ENCODE data around the gene SRRM5.

SRRM5 gene

GRCh38 chr19:43623889-43624670 lies 12.2 kb downstream of the SRRM5 start:
- H3K27ac ChIP-seq (ENCODE audit: low read depth, low read length): no peak overlapping the region
- no peak for TF ChIP-seq EZH2phosphoT487 (IDR thresholded peaks at IDR 0.05; ENCODE audit: borderline replicate concordance, low read length)
- TF ChIP-seq, protein P1, sequence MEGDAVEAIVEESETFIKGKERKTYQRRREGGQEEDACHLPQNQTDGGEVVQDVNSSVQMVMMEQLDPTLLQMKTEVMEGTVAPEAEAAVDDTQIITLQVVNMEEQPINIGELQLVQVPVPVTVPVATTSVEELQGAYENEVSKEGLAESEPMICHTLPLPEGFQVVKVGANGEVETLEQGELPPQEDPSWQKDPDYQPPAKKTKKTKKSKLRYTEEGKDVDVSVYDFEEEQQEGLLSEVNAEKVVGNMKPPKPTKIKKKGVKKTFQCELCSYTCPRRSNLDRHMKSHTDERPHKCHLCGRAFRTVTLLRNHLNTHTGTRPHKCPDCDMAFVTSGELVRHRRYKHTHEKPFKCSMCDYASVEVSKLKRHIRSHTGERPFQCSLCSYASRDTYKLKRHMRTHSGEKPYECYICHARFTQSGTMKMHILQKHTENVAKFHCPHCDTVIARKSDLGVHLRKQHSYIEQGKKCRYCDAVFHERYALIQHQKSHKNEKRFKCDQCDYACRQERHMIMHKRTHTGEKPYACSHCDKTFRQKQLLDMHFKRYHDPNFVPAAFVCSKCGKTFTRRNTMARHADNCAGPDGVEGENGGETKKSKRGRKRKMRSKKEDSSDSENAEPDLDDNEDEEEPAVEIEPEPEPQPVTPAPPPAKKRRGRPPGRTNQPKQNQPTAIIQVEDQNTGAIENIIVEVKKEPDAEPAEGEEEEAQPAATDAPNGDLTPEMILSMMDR (IDR thresholded peaks at IDR 0.05; ENCODE audit: low read depth, low read length, poor library complexity, severe bottlenecking): no peak
- no peaks in the 10 kb centered on the region for H3K9me3 ChIP-seq (ENCODE audit: control insufficient read depth, insufficient read depth, low read length)
- peaks cover 10% of the 10 kb centered on the region for H3K36me3 ChIP-seq (ENCODE audit: control insufficient read depth, low read length)
- no peak overlapping the region for H3K4me3 ChIP-seq (ENCODE audit: low read length)
- H3K79me2 ChIP-seq (ENCODE audit: control insufficient read depth, low read length): peaks cover 13% of the 10 kb centered on the region
- no peak overlapping the region for H3K4me2 ChIP-seq (ENCODE audit: low read length)
- H3K4me1 ChIP-seq (ENCODE audit: control insufficient read depth, low read length): peaks cover 23% of the 10 kb centered on the region
- H3F3A ChIP-seq (ENCODE audit: control insufficient read depth, insufficient read depth): peaks cover 5% of the 10 kb centered on the region; the same call in 1 of the 2 replicates
- H3K27me3 ChIP-seq (ENCODE audit: control insufficient read depth, low read length): no peaks in the 10 kb centered on the region
- H4K20me1 ChIP-seq (ENCODE audit: control insufficient read depth, insufficient read depth, low read depth, low read length): no peaks in the 10 kb centered on the region
- no peaks in the 10 kb centered on the region for H3K9me2 ChIP-seq (replicated peaks; ENCODE audit: control insufficient read depth, low read length)

- no peaks in the 10 kb centered on the region for H3K9me2 ChIP-seq (replicated peaks; ENCODE audit: control insufficient read depth, low read length)
- H3F3A ChIP-seq (ENCODE audit: control insufficient read depth, insufficient read depth): peaks cover 5% of the 10 kb centered on the region; the same call in 1 of the 2 replicates
- peaks cover 20% of the 10 kb centered on the region for H3K4me1 ChIP-seq (ENCODE audit: control insufficient read depth, low read length)
- H3K4me3 ChIP-seq (ENCODE audit: low read length): no peak overlapping the region
- peaks cover 5% of the 10 kb centered on the region for H3K36me3 ChIP-seq (ENCODE audit: control insufficient read depth, low read length)
- no peaks in the 10 kb centered on the region for H3K27me3 ChIP-seq (ENCODE audit: control insufficient read depth, low read length)
- H4K20me1 ChIP-seq (ENCODE audit: control insufficient read depth, insufficient read depth, low read depth, low read length): no peaks in the 10 kb centered on the region
- H3K27ac ChIP-seq (ENCODE audit: low read depth, low read length): no peak overlapping the region
- H3K9me3 ChIP-seq (ENCODE audit: control insufficient read depth, insufficient read depth, low read length): no peaks in the 10 kb centered on the region
- peak overlapping the region; percentile 29; the same call in 1 of the 2 replicates for H3K4me2 ChIP-seq (ENCODE audit: low read length)
- TF ChIP-seq, protein P1 (IDR thresholded peaks at IDR 0.05; ENCODE audit: low read depth, low read length, poor library complexity, severe bottlenecking): peak; percentile 57
- no peak for TF ChIP-seq EZH2phosphoT487 (IDR thresholded peaks at IDR 0.05; ENCODE audit: borderline replicate concordance, low read length)
- peaks cover 11% of the 10 kb centered on the region for H3K79me2 ChIP-seq (ENCODE audit: control insufficient read depth, low read length)
Measured at GRCh38 chr19:43624933-43625332, 13.0 kb downstream of the SRRM5 start.

GRCh38 chr19:43625918-43626579 lies 14.2 kb downstream of the SRRM5 start:
- TF ChIP-seq, protein P1 (IDR thresholded peaks at IDR 0.05; ENCODE audit: low read depth, low read length, poor library complexity, severe bottlenecking): no peak
- TF ChIP-seq EZH2phosphoT487 (IDR thresholded peaks at IDR 0.05; ENCODE audit: borderline replicate concordance, low read length): no peak
- H3K36me3 ChIP-seq (ENCODE audit: control insufficient read depth, low read length): no peaks in the 10 kb centered on the region
- H3K9me2 ChIP-seq (replicated peaks; ENCODE audit: control insufficient read depth, low read length): no peaks in the 10 kb centered on the region
- H3K9me3 ChIP-seq (ENCODE audit: control insufficient read depth, insufficient read depth, low read length): no peaks in the 10 kb centered on the region
- peaks cover 9% of the 10 kb centered on the region for H3K4me1 ChIP-seq (ENCODE audit: control insufficient read depth, low read length)
- H4K20me1 ChIP-seq (ENCODE audit: control insufficient read depth, insufficient read depth, low read depth, low read length): no peaks in the 10 kb centered on the region
- no peak overlapping the region for H3K27ac ChIP-seq (ENCODE audit: low read depth, low read length)
- H3F3A ChIP-seq (ENCODE audit: control insufficient read depth, insufficient read depth): peaks cover 5% of the 10 kb centered on the region; the same call in 1 of the 2 replicates
- H3K79me2 ChIP-seq (ENCODE audit: control insufficient read depth, low read length): no peaks in the 10 kb centered on the region; the same call in 1 of the 2 replicates
- no peaks in the 10 kb centered on the region for H3K27me3 ChIP-seq (ENCODE audit: control insufficient read depth, low read length)
- no peak overlapping the region for H3K4me3 ChIP-seq (ENCODE audit: low read length)
- no peak overlapping the region for H3K4me2 ChIP-seq (ENCODE audit: low read length)

All from DOHH2 (cell line).